HG02610 (cell line): ENCODE data around the gene SRA1.
"Not testable (repeated sequence)": the region's sequence is repeated elsewhere in the genome, so short reads cannot be mapped to it uniquely, and the experiment has no call there.

ENCODE experiments used
- ATAC-seq: cut with Tn5 transposase; IDR thresholded peaks from one replicate; pipeline ENCODE4 v1.9.1; 2021; ENCODE audit warnings: mild to moderate bottlenecking, moderate library complexity; ENCODE audit not compliant: unreplicated experiment

SRA1 gene

GRCh38 chr5:140557136-140557805, at the start of gene SRA1:
SRA1 (minus strand) TSS chr5:140557473; CDS start chr5:140557452, 21 bp downstream.
- peak; percentile 95 for ATAC-seq

GRCh38 chr5:140607031-140607430, 49.8 kb upstream of the SRA1 start:
- ATAC-seq: no peak

- no peak for ATAC-seq
These were observed 48.6 kb upstream of the SRA1 start for GRCh38 chr5:140605879-140606278.

- no peak for ATAC-seq
These were observed 46.5 kb upstream of the SRA1 start for GRCh38 chr5:140603734-140604133.

- ATAC-seq: not testable (repeated sequence)
These were observed 46.1 kb upstream of the SRA1 start for GRCh38 chr5:140603446-140603698.

- no peak for ATAC-seq
These were observed 44.9 kb upstream of the SRA1 start for GRCh38 chr5:140602147-140602546.

GRCh38 chr5:140600096-140600495, 42.8 kb upstream of the SRA1 start:
- ATAC-seq: no peak

- no peak for ATAC-seq
These were observed 41.6 kb upstream of the SRA1 start for GRCh38 chr5:140598836-140599235.

GRCh38 chr5:140596321-140596741, 39.1 kb upstream of the SRA1 start:
- no peak for ATAC-seq

GRCh38 chr5:140595538-140596300, 38.4 kb upstream of the SRA1 start:
- no peak for ATAC-seq

- no peak for ATAC-seq
These were observed 36.9 kb upstream of the SRA1 start for GRCh38 chr5:140594169-140594568.

GRCh38 chr5:140593070-140593469, 35.8 kb upstream of the SRA1 start:
- ATAC-seq: not testable (repeated sequence)

GRCh38 chr5:140591747-140592372, 34.6 kb upstream of the SRA1 start:
- no peak for ATAC-seq

- no peak for ATAC-seq
These were observed 33.6 kb upstream of the SRA1 start for GRCh38 chr5:140590861-140591260.

GRCh38 chr5:140588311-140589070, 31.2 kb upstream of the SRA1 start:
- ATAC-seq: no peak

- no peak for ATAC-seq
These were observed 30.2 kb upstream of the SRA1 start for GRCh38 chr5:140587495-140587894.

- not testable (repeated sequence) for ATAC-seq
These were observed 22.0 kb upstream of the SRA1 start for GRCh38 chr5:140579188-140579747.

GRCh38 chr5:140576776-140577201, 19.5 kb upstream of the SRA1 start:
- no peak for ATAC-seq

- ATAC-seq: no peak
These were observed 18.0 kb upstream of the SRA1 start for GRCh38 chr5:140575309-140575708.

- no peak for ATAC-seq
These were observed 16.9 kb upstream of the SRA1 start for GRCh38 chr5:140574165-140574564.

GRCh38 chr5:140573683-140574082, 16.4 kb upstream of the SRA1 start:
- no peak for ATAC-seq
